GM23338 (cell line): Measurements from ENCODE around the gene VSTM2L.

ENCODE experiments used
- CREB1 ChIP-seq: fragments of 250-450 bp; sonication (Bioruptor Pico); IDR thresholded peaks from 2 replicates; pipeline ENCODE4 v1.5.0; 2020; ENCODE audit warnings: low read depth, mild to moderate bottlenecking, moderate library complexity
- CTCF ChIP-seq, 2 experiments: fragments of 200-600 bp in 1 of 2; sonication (generic) in 1 of 2; conservative IDR thresholded peaks; 2 replicates each; pipeline versions ENCODE4 v1.5.1 to v1.6.1; 2016 to 2017; ENCODE audit warnings: antibody characterized with exemption in 2 of 2, low read depth in 2 of 2, mild to moderate bottlenecking in 2 of 2, moderate library complexity in 1 of 2
- ETS1 ChIP-seq: IDR thresholded peaks from 2 replicates; pipeline ENCODE4 v1.6.1; 2016; ENCODE audit warnings: antibody characterized with exemption
- EZH2 ChIP-seq: fragments of 200-600 bp; sonication (generic); IDR thresholded peaks from one replicate; pipeline ENCODE4 v1.8.0; 2017; ENCODE audit warnings: antibody characterized with exemption, mild to moderate bottlenecking, low read depth; ENCODE audit not compliant: unreplicated experiment
- EZH2phosphoT487 ChIP-seq: fragments of 200-600 bp; sonication (generic); IDR thresholded peaks from one replicate; pipeline ENCODE4 v1.8.1; 2018; ENCODE audit warnings: antibody characterized with exemption; ENCODE audit not compliant: unreplicated experiment
- JUNB ChIP-seq: IDR thresholded peaks from one replicate; pipeline ENCODE4 v1.6.1; 2016; ENCODE audit warnings: antibody characterized with exemption; ENCODE audit not compliant: unreplicated experiment
- POLR2AphosphoS5 ChIP-seq: IDR thresholded peaks from 2 replicates; pipeline ENCODE4 v1.6.1; 2016; ENCODE audit warnings: antibody characterized with exemption, low read depth
- REST ChIP-seq: IDR thresholded peaks from one replicate; pipeline ENCODE4 v1.6.1; 2018; ENCODE audit warnings: antibody characterized with exemption; ENCODE audit not compliant: unreplicated experiment
- STAT1 ChIP-seq: IDR thresholded peaks from one replicate; pipeline ENCODE4 v1.6.1; 2016; ENCODE audit warnings: antibody characterized with exemption; ENCODE audit not compliant: unreplicated experiment

GRCh38 chr20:37904845-37905373 is 2.0 kb downstream of the VSTM2L start:
- TF ChIP-seq CTCF (conservative IDR thresholded peaks at IDR 0.05; ENCODE audit: low read depth in 2 of 2) (no peak), REST (no peak), JUNB (no peak), EZH2 (no peak), POLR2AphosphoS5 (no peak), STAT1 (no peak), CREB1 (CRISPR knock-in tag) (no peak), EZH2phosphoT487 (no peak), ETS1 (no peak)
